A673 (cell line): ENCODE results near the gene C19orf81. TPM values are rescaled to one million over a fixed set of nuclear protein-coding genes. Genes with fewer than 3 reads are reported as not detected.
"Not testable (repeated sequence)": the region's sequence is repeated elsewhere in the genome, so short reads cannot be mapped to it uniquely, and the experiment has no call there.

Source experiments
- BruUV-seq: library from RNA; stranded (reverse); fragments of 400-500 nt; replicated peaks from 2 replicates; lab custom pipeline; 2021; lab: Mats Ljungman, UMichigan
- CTCF ChIA-PET: fragments of 300-600 bp; sonication (Branson Sonifier 250); formaldehyde crosslinking; loops from one replicate; lab custom pipeline; 2022; ENCODE audit warnings: antibody characterized with exemption; lab: Charles Lee
- POLR2A ChIA-PET: fragments of 300-600 bp; sonication (Branson Sonifier 250); formaldehyde crosslinking; loops from one replicate; lab custom pipeline; 2022; ENCODE audit warnings: antibody characterized with exemption; ENCODE audit not compliant: low non-redundant PET; lab: Charles Lee
- DNase-seq: peaks from one replicate; pipeline ENCODE4 v3.0.0-alpha.2; 2015; ENCODE audit warnings: low spot score
- H3K27ac ChIP-seq: fragments of 200-600 bp; sonication (generic); 2 replicates; pipeline ENCODE4 v1.5.1; 2016; ENCODE audit warnings: mixed run types, low read depth, mild to moderate bottlenecking, mixed read lengths, antibody characterized with exemption, low read length; ENCODE audit not compliant: poor library complexity, severe bottlenecking
- H3K27me3 ChIP-seq: fragments of 200-600 bp; sonication (generic); replicated peaks from 2 replicates; pipeline ENCODE4 v1.6.1; 2017; ENCODE audit warnings: mixed run types, low read depth, mild to moderate bottlenecking, mixed read lengths, antibody characterized with exemption, low read length; ENCODE audit not compliant: insufficient read depth, poor library complexity
- H3K36me3 ChIP-seq: fragments of 200-600 bp; sonication (generic); 2 replicates; pipeline ENCODE4 v1.6.1; 2016; ENCODE audit warnings: mixed run types, mild to moderate bottlenecking, mixed read lengths, antibody characterized with exemption, low read length; ENCODE audit not compliant: insufficient read depth, poor library complexity, severe bottlenecking
- H3K4me1 ChIP-seq: fragments of 200-600 bp; sonication (generic); 2 replicates; pipeline ENCODE4 v1.6.1; 2017; ENCODE audit warnings: mixed run types, mild to moderate bottlenecking, mixed read lengths, antibody characterized with exemption, low read length; ENCODE audit not compliant: insufficient read depth, poor library complexity, severe bottlenecking
- H3K4me3 ChIP-seq: fragments of 200-600 bp; sonication (generic); 2 replicates; pipeline ENCODE4 v1.5.1; 2016; ENCODE audit warnings: low read depth, mixed run types, mild to moderate bottlenecking, mixed read lengths, low read length; ENCODE audit not compliant: poor library complexity, severe bottlenecking
- H3K9me3 ChIP-seq: fragments of 200-600 bp; sonication (generic); 2 replicates; pipeline ENCODE4 v1.6.1; 2016; ENCODE audit warnings: mixed run types, low read depth, mild to moderate bottlenecking, mixed read lengths, antibody characterized with exemption, low read length; ENCODE audit not compliant: poor library complexity, severe bottlenecking
- CTCF ChIP-seq: fragments of 300-800, 200-600 bp; sonication (generic); conservative IDR thresholded peaks from 2 replicates; pipeline ENCODE4 v1.5.1; 2017; ENCODE audit warnings: low read depth, mild to moderate bottlenecking, antibody characterized with exemption, low read length, moderate library complexity, mixed read lengths
- EZH2 ChIP-seq: fragments of 200-600 bp; sonication (generic); IDR thresholded peaks from 2 replicates; pipeline ENCODE4 v1.6.1; 2017; ENCODE audit warnings: borderline replicate concordance, low read depth, mild to moderate bottlenecking, mixed read lengths, antibody characterized with exemption, low read length; ENCODE audit not compliant: poor library complexity, severe bottlenecking
- intact Hi-C: fragments of 100-400 bp; cut with micrococcal nuclease; formaldehyde crosslinking; loops from one replicate; pipeline ENCODE4 v1.10.0; 2022; ENCODE audit not compliant: unreplicated experiment
- total RNA-seq: library from RNA; stranded (reverse); gene quantifications from 2 replicates; pipeline ENCODE4 v1.2.3, GENCODE V29; 2021

The C19orf81 gene
- total RNA-seq, 1 experiment from 2014 or later, result 6.2 TPM

GRCh38 chr19:50606059-50606836, 43.0 kb upstream of the C19orf81 start:
- H3K9me3 ChIP-seq, POLR2A ChIA-PET, CTCF ChIA-PET, H3K36me3 ChIP-seq, H3K27me3 ChIP-seq, H3K4me3 ChIP-seq, H3K4me1 ChIP-seq, H3K27ac ChIP-seq, BruUV-seq: not testable (repeated sequence)
- peak; percentile 43 for TF ChIP-seq CTCF
- intact Hi-C loops, result loop anchor here (2.0 kb wide), 1 partner anchor 177 kb away; no protein-coding TSS in a partner anchor
- DNase-seq, result peak; percentile 15

- intact Hi-C loops, result loop anchor here (2.0 kb wide), 1 partner anchor 175 kb away; no protein-coding TSS in a partner anchor
- no peak for DNase-seq
- H3K36me3 ChIP-seq, result no peaks in the 10 kb centered on the region
- CTCF ChIA-PET, result interaction anchor here (0.6 to 1.5 kb wide), 6 partner anchors 20 to 315 kb away, joined by 3 to 11 read pairs (median 4); no protein-coding TSS in a partner anchor
- H3K4me1 ChIP-seq, result peaks cover 5% of the 10 kb centered on the region
- no peaks in the 10 kb centered on the region for H3K9me3 ChIP-seq
- peaks cover under 1% of the 10 kb centered on the region for H3K27me3 ChIP-seq
- POLR2A ChIA-PET, result no interaction called here
- H3K27ac ChIP-seq, result no peak overlapping the region
- TF ChIP-seq EZH2, result no peak
- TF ChIP-seq CTCF, result no peak
- BruUV-seq, result no TSS peak
- H3K4me3 ChIP-seq, result peak overlapping the region; percentile 38
Observed at GRCh38 chr19:50607388-50607787, 41.9 kb upstream of the C19orf81 start.

- no peaks in the 10 kb centered on the region for H3K27me3 ChIP-seq
- BruUV-seq, result no TSS peak
- H3K36me3 ChIP-seq, result no peaks in the 10 kb centered on the region
- POLR2A ChIA-PET, result interaction anchor here (0.7 kb wide), 1 partner anchor 955 kb away, joined by 8 read pairs; no protein-coding TSS in a partner anchor
- intact Hi-C loops, result loop anchor here (2.0 kb wide), 1 partner anchor 175 kb away; no protein-coding TSS in a partner anchor
- no peak overlapping the region for H3K27ac ChIP-seq
- peaks cover 5% of the 10 kb centered on the region for H3K4me1 ChIP-seq
- DNase-seq, result peak; percentile 98
- H3K4me3 ChIP-seq, result peak overlapping the region; percentile 38
- TF ChIP-seq CTCF (peak; percentile 96), EZH2 (no peak)
- CTCF ChIA-PET, result interaction anchor here (0.7 to 1.5 kb wide), 6 partner anchors 19 to 314 kb away, joined by 3 to 11 read pairs (median 7); no protein-coding TSS in a partner anchor
- no peaks in the 10 kb centered on the region for H3K9me3 ChIP-seq
Observed at GRCh38 chr19:50607874-50608785, 41.1 kb upstream of the C19orf81 start.

GRCh38 chr19:50612504-50613404, 36.5 kb upstream of the C19orf81 start:
- H3K27ac ChIP-seq, CTCF ChIA-PET, POLR2A ChIA-PET, BruUV-seq, H3K4me1 ChIP-seq, H3K4me3 ChIP-seq, H3K9me3 ChIP-seq, H3K27me3 ChIP-seq, DNase-seq, intact Hi-C loops, H3K36me3 ChIP-seq: not testable (repeated sequence)
